OCI-LY1 (cell line): Measurements from ENCODE around the gene COLGALT1.

Source experiments
- H2AFZ ChIP-seq: fragments of 200-600 bp; sonication (generic), shearing (Covaris generic); 2 replicates; pipeline ENCODE4 v1.6.0; 2014; ENCODE audit warnings: antibody characterized with exemption, mild to moderate bottlenecking, low read length
- H3F3A ChIP-seq: fragments of 200-600 bp; sonication (generic), shearing (Covaris generic); 2 replicates; pipeline ENCODE4 v1.6.0; 2014; ENCODE audit warnings: mild to moderate bottlenecking, antibody characterized with exemption, low read length, moderate library complexity; ENCODE audit not compliant: insufficient read depth
- H3K27ac ChIP-seq: fragments of 200-600 bp; sonication (generic); 2 replicates; pipeline ENCODE4 v1.5.1; 2014; ENCODE audit warnings: low read length, mixed run types, mild to moderate bottlenecking, low read depth; ENCODE audit not compliant: poor library complexity, severe bottlenecking
- H3K27me3 ChIP-seq: fragments of 200-600 bp; sonication (generic); 2 replicates; pipeline ENCODE4 v1.6.0; 2014; ENCODE audit warnings: antibody characterized with exemption, mild to moderate bottlenecking, low read length, moderate library complexity; ENCODE audit not compliant: insufficient read depth
- H3K36me3 ChIP-seq: fragments of 200-600 bp; sonication (generic); 2 replicates; pipeline ENCODE4 v1.6.1; 2014; ENCODE audit warnings: mild to moderate bottlenecking, antibody characterized with exemption, low read length, moderate library complexity, mixed read lengths; ENCODE audit not compliant: insufficient read depth
- H3K4me1 ChIP-seq: fragments of 200-600 bp; sonication (generic); 2 replicates; pipeline ENCODE4 v1.5.1; 2014; ENCODE audit warnings: mild to moderate bottlenecking, low read length, moderate library complexity; ENCODE audit not compliant: insufficient read depth, severe bottlenecking
- H3K4me2 ChIP-seq: fragments of 200-600 bp; sonication (generic), shearing (Covaris generic); 2 replicates; pipeline ENCODE4 v1.6.1; 2014; ENCODE audit warnings: low read length
- H3K4me3 ChIP-seq: fragments of 200-600 bp; sonication (generic); 2 replicates; pipeline ENCODE4 v1.5.1; 2014; ENCODE audit warnings: low read length, low read depth, mild to moderate bottlenecking, mixed read lengths; ENCODE audit not compliant: poor library complexity, severe bottlenecking
- H3K79me2 ChIP-seq: fragments of 200-600 bp; shearing (Covaris generic); 2 replicates; pipeline ENCODE4 v1.6.1; 2016; ENCODE audit warnings: mixed run types, low read length, mixed read lengths; ENCODE audit not compliant: insufficient read depth
- H3K9ac ChIP-seq: fragments of 200-600 bp; sonication (generic), shearing (Covaris generic); 2 replicates; pipeline ENCODE4 v1.6.1; 2014; ENCODE audit warnings: mild to moderate bottlenecking, low read length, mixed read lengths
- H3K9me2 ChIP-seq: fragments of 200-600 bp; sonication (generic), shearing (Covaris generic); 2 replicates; pipeline ENCODE4 v1.6.1; 2014; ENCODE audit warnings: low read depth, mild to moderate bottlenecking, low read length, mixed read lengths
- H3K9me3 ChIP-seq: fragments of 200-600 bp; shearing (Covaris generic); 2 replicates; pipeline ENCODE4 v1.6.1; 2014; ENCODE audit warnings: low read length, mixed read lengths
- H4K20me1 ChIP-seq: fragments of 200-600 bp; sonication (generic), shearing (Covaris generic); 2 replicates; pipeline ENCODE4 v1.6.0; 2016; ENCODE audit warnings: mild to moderate bottlenecking, low read length; ENCODE audit not compliant: insufficient read depth
- EZH2 ChIP-seq: fragments of 200-600 bp; sonication (generic), shearing (Covaris generic); IDR thresholded peaks from 2 replicates; pipeline ENCODE4 v1.8.0; 2017; ENCODE audit warnings: borderline replicate concordance, mixed run types, mild to moderate bottlenecking, antibody characterized with exemption, low read length, moderate library complexity, mixed read lengths
- TF ChIP-seq, protein P1 (sequence below): fragments of 200-600 bp; sonication (generic), shearing (Covaris generic); IDR thresholded peaks from 2 replicates; pipeline ENCODE4 v1.5.1; 2017; ENCODE audit warnings: mild to moderate bottlenecking, antibody characterized with exemption, low read length, moderate library complexity, mixed read lengths

Gene COLGALT1

DNA sequence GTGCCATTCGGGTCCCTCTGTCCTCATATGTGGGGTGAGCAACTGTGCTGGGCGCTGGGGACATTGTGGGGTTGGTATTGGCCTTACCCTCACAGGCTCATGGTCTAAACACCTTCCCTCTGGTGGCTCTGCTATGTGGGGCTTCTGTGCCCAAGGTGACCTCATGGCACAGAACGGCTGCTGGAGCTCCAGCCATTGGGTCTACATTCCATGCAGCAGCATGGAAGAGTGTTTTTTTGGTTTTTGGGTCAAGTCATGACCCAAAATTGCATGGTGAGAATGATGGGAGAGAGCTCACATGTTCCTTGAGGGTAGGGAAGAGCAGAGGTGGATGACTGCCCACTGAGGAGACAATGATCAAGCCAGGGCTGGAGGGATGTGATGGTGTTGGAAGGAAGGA is 26.8 kb upstream of the COLGALT1 start:
- TF ChIP-seq EZH2 = no peak
- TF ChIP-seq, protein P1, sequence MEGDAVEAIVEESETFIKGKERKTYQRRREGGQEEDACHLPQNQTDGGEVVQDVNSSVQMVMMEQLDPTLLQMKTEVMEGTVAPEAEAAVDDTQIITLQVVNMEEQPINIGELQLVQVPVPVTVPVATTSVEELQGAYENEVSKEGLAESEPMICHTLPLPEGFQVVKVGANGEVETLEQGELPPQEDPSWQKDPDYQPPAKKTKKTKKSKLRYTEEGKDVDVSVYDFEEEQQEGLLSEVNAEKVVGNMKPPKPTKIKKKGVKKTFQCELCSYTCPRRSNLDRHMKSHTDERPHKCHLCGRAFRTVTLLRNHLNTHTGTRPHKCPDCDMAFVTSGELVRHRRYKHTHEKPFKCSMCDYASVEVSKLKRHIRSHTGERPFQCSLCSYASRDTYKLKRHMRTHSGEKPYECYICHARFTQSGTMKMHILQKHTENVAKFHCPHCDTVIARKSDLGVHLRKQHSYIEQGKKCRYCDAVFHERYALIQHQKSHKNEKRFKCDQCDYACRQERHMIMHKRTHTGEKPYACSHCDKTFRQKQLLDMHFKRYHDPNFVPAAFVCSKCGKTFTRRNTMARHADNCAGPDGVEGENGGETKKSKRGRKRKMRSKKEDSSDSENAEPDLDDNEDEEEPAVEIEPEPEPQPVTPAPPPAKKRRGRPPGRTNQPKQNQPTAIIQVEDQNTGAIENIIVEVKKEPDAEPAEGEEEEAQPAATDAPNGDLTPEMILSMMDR = no peak
- no peaks in the 10 kb centered on the region for H3K79me2 ChIP-seq

DNA sequence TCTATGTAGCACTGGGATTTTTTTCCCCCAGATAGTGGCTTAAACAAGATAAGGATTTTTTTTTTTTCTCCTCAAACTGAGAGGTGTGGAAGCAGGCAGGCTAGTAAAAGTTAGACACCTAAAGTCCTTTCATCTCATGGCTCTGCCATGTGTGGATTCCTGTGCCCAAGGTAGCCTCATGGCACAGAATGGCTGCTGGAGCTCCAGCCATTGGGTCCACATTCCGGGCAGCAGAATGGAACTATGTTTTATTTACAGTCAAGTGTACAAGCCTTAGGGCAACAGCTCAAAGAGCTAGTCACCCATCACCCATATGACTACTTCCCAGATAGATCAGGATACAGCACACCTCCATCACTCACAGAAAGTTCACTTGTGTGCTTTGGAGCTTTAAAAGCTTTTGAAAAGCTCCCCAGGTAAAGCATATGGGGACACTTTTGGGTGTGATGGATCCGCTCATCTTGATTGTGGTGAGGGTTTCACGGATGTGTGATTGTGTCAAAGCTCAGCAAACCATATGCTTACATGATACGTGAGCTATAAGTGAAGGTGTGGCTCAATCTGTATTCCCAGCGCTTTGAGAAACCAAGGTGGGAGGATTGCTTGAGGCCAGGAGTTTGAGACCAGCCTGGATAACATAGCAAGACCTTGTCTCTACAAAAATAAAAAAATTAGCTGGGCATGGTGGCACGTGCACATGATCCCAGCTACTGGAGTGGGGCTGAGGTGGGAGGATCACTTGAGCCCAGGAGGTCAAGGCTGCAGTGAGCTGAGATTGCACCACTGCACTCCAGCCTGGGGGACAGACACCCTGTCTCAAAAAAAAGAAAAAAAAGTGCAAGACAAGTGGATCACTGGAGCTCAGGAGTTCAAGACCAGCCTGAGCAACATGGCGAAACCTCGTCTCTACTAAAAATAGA is 25.9 kb upstream of the COLGALT1 start:
- no peak overlapping the region for H2AFZ ChIP-seq
- no peaks in the 10 kb centered on the region for H3F3A ChIP-seq
- peak overlapping the region; percentile 71 for H3K27ac ChIP-seq
- H3K27me3 ChIP-seq = no peaks in the 10 kb centered on the region
- H3K36me3 ChIP-seq = peaks cover 11% of the 10 kb centered on the region
- H3K9me3 ChIP-seq = no peaks in the 10 kb centered on the region
- H4K20me1 ChIP-seq = no peaks in the 10 kb centered on the region
- peak overlapping the region; percentile 34 for H3K4me2 ChIP-seq
- H3K79me2 ChIP-seq = no peaks in the 10 kb centered on the region
- TF ChIP-seq EZH2 = no peak
- TF ChIP-seq, protein P1 = no peak
- H3K4me3 ChIP-seq = no peak overlapping the region
- H3K9me2 ChIP-seq = no peaks in the 10 kb centered on the region
- H3K4me1 ChIP-seq = peaks cover 38% of the 10 kb centered on the region
- peak overlapping the region; percentile 12; the same call in 1 of the 2 replicates for H3K9ac ChIP-seq

More for the DNA sequence above, 26.8 kb upstream of the COLGALT1 start:
- Histone ChIP-seq H3K4me2 (no peak overlapping the region), H3K27me3 (no peaks in the 10 kb centered on the region), H3K9ac (no peak overlapping the region), H3K4me1 (peaks cover 43% of the 10 kb centered on the region), H3K4me3 (no peak overlapping the region), H3K27ac (peak overlapping the region; percentile 71), H2AFZ (no peak overlapping the region), H3F3A (no peaks in the 10 kb centered on the region), H4K20me1 (no peaks in the 10 kb centered on the region), H3K9me2 (no peaks in the 10 kb centered on the region), H3K9me3 (no peaks in the 10 kb centered on the region), H3K36me3 (peaks cover 11% of the 10 kb centered on the region)

DNA sequence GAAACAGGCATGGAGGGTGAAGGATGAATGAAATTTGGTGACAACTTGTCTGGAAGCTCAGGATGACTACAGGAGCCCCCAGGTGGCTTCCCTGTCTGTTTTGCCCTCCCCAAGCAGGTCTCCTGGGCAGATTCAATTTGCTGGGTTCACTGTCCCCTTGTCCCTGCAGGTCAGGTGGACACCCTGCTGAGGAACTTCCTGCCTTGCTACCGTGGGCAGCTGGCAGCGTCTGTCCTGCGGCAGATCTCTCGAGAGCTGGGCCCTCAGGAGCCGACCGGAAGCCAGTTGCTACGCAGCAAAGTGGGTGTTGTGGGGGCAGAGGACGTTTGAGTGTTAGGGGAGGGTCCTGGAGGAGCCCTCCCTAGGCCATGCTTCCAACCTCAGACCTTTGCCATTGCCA is 24.9 kb upstream of the COLGALT1 start:
- Histone ChIP-seq H3K4me1 (peaks cover 36% of the 10 kb centered on the region), H3K9me3 (no peaks in the 10 kb centered on the region), H3K79me2 (no peaks in the 10 kb centered on the region), H3K27ac (peak overlapping the region; percentile 71), H3K9me2 (no peaks in the 10 kb centered on the region), H3F3A (no peaks in the 10 kb centered on the region), H3K4me2 (0 out of 2 replicates have a peak overlapping the region, but pooled peaks have one; percentile 3), H3K27me3 (no peaks in the 10 kb centered on the region), H2AFZ (no peak overlapping the region), H3K4me3 (no peak overlapping the region), H3K9ac (no peak overlapping the region), H3K36me3 (peaks cover 11% of the 10 kb centered on the region), H4K20me1 (no peaks in the 10 kb centered on the region)
- no peak for TF ChIP-seq EZH2
- TF ChIP-seq, protein P1 = no peak
